ENCODE measurements around the gene INHA. TPM values are rescaled to one million over a fixed set of nuclear protein-coding genes. Genes with fewer than 3 reads are reported as not detected.

Gene INHA
- polyA plus RNA-seq, 1 donor, result 2.0 TPM

DNA sequence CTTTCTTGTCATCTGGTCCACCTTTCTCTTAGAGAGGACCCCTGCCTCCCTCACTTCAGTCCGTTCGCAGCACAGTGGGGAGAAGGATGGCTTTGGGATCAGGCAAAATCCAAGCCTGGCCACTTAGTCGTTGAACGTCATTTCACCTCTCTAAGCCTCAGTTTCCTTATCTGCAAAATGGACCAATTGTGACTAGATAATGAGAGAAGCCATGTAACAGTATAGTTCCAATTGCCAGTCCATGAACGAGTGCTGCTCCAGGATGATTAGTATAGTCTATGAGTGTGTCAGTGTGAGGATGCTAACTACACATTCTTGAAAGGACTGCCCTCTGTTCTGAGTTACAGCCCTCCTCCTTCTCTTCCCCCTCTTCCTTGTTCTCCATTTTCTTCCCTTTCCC is 1.1 kb downstream of the INHA start:
- DNase-seq, result no peak

DNA sequence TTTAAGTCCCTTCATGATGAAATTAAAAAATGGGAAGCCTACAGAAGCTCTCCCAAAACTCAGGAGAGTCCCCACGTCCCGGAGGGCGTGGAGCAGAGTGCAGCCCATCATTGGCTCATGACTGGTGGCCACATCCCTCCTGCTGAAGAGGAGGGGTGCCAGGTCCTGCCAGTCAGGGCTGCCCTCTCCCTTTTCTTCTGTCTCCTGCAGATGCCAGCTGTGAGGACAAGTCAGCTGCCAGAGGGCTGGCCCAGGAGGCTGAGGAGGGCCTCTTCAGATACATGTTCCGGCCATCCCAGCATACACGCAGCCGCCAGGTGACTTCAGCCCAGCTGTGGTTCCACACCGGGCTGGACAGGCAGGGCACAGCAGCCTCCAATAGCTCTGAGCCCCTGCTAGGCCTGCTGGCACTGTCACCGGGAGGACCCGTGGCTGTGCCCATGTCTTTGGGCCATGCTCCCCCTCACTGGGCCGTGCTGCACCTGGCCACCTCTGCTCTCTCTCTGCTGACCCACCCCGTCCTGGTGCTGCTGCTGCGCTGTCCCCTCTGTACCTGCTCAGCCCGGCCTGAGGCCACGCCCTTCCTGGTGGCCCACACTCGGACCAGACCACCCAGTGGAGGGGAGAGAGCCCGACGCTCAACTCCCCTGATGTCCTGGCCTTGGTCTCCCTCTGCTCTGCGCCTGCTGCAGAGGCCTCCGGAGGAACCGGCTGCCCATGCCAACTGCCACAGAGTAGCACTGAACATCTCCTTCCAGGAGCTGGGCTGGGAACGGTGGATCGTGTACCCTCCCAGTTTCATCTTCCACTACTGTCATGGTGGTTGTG is 2.6 kb downstream of the INHA start:
- no peak for DNase-seq

DNA sequence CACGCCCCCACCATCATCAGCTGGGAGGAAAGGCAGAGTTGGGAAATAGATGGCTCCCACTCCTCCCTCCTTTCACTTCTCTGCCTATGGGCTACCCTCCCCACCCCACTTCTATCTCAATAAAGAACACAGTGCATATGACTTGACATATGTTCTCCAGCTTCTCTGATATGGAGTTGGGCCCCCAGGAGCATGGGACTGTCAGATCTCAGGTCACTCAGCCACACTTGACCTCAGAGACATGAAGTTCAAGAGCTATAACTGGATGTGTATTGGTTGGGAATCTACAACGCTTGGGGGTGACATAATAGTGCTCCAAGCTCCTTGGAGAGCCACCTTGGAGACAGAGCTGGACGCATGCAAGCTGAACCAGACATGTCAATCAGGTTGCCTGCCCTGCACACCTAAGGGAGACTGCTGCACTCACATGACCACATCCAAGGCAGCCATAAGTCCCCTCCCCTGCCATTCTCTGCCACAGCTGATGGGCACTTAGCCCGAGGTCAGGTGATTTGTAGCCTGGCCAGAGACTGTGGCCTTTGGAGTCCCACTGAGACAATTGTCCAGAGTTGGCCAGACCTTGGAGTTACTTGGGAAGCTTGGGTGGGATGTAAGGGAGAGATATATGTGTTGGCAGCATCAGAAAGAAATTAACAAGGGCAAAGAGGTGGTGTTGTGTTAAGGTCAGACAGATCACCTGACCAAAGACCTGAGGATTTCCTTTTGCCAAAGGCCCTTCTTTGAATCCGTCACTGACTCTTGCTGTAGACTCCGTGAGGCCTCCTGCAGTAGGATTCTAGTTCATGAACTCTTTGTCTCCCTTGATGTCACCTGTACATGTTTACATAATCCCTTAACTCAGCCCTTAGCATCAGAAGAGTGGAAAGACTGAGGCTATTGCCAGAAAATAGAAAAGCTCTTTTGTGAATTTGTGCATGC is 3.7 kb downstream of the INHA start:
- no peak for DNase-seq

DNA sequence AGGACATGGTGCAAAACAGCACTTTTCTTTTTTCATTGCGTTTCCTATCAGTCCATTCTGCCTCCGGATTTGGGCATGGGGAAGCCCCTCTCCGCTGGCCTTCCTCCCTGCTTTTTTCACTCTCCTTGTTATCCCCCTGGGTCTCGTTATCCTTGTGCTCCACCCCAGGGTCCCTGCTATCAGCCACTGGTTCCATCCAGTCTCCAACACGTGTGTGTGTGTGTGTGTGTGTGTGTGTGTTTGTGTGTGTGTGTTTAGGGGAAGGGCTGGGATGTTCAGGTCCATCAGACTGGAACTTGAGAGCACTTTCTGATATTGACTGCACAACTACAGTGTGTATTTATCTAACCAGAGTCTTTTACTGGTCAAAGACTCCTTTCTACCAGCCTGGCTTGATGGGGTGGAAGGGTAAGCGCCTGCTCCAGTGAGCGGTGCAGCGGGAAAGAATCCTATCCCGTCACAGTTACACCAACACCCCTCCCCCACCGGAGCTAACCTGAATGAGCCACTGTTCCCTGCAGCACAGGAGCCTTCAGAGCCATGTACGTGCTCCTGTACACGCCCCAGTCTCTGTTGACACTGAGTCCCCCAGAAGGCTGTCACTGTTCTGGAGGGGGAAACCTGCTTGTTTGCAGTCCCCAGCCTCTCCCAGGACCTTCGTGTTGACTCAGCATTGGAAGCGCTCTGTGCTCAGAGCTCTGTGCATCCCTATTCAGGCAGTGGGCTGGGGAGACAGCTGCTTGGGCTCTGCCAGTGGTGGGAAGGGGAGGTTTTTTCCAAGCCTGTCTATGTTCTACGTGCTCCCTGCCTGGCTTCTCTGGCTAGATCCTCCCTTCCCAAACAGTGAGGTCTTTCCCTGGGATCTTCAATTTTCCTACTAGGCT is 4.6 kb downstream of the INHA start:
- DNase-seq, result peak; percentile 74

DNA sequence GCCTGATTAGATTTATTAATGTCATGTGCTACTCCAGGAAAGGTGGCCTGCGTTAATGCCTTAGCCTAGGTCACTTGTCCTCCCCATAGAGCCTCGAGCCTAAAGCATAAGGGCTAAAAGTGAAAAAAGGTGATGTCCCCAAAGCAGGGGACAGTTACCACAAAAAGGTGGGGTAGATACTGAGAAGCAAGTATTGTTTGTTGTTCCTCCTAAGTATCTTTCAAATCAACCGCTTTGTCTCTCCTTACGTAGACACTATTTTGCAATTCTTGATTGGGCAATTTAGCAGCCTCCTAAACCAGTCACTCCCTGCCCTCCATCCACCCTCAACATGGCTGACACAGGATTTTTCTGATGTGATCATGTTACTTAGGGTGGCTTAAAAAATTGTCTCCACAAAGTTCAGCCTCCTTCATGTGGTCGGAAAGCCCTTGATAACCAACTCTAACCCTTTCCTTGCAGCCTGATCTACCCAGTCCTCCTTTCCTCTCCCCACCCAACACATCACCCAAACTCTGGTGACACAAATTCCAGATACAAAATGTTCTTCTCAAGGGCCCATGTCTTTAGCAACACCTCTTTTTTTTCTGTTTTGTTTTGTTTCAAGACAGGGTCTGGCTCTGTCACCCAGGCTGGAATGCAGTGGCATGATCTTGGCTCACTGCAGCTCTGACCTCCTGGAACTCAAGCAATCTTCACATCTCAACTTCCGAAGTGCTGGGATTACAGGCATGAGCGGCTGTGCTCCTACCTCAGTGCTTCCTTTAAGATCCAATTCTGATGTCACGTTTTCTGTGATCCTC is 6.9 kb downstream of the INHA start:
- DNase-seq, result no peak

DNA sequence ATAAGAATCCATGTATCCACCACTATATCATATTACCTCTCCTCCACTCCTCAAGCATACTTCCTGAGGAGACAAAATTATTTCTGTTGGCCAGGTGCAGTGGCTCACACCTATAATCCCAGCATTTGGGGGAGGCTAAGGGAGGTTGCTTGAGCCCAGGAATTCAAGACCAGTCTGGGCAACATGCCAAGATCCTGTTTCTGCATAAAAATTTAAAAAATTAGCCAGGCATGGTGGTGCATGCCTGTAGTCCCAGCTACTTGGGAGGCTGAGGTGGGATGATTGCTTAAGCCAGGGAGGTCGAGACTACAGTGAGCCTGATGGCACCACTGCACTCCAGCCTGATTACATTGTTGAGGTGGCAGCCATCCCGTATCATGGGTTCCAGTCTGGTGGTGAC is 9.2 kb downstream of the INHA start:
- DNase-seq, result no peak

DNA sequence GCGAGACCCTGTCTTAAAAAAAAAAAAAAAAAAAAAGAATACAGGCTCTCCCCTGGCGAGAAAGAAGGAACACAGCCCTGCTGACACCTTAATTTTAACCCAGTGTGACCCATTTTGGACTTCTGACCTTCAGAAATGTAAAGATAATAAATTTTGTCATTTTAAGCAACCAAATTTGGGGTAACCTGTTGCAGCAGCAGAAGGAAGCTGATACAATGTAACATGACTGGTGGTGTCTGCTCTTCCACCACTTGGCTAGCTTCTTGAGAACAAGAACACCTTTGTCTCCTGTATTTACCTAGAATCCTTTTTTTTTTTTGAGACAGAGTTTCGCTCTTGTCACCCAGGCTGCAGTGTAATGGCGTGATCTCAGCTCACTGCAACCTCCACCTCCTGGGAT is 19.0 kb downstream of the INHA start:
- no peak for DNase-seq

DNA sequence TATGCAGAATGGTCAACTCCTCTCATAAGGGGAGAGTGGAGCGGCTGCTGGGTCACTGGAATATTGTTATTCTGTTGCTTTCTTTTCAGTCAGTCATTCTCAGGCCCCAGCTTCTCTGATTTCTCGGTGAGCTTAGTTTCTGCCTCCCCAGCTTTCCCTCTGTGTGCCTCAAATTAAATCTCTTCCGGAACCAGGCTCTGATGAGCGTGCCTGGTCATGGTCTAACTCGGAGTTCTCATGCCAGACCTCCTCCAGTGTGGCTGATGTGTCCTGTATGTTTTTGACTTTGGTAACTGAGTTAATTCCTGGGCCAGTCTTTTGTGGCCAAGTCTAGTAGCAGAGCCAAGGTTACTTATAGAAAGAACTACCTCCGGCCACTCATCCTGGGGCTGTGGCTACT is 20.6 kb downstream of the INHA start:
- DNase-seq, result no peak

DNA sequence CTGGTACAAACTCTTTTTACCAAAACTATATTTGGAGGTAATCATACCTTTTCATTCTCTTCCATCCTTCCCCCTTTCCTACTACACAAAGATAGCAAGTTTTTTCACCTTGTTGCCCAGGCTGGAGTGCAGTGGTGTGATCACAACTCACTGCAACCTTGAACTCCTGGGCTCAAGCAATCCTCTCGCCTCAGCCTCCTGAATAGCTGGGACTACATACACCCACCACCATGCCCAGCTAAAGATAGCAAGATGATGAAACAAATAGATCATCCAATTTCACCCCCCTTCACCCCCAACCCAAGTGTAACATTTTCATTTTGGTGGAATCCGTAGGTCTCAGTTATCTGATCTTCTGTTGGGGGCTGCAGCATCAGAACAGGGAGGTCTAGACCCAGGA is 21.0 kb downstream of the INHA start:
- no peak for DNase-seq

DNA sequence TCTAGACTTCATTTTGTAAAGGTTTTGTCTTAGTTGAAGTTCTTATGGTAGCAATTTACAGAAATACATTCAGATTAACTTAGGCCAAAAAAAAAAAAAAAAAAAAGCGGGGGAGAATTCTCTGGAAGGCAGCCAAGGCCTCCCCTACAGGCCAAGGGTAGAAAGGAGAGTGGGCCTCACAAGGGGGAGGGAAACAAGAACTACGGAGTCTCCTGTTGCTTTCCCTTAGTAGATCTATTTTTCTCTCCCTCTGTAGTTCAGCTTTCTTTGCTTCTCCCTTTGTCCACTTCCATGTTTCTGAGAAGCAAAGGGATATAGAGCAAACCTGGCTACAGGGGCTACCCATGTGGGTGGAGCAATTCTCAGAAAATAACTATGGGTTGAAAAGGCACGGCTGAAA is 23.1 kb downstream of the INHA start:
- DNase-seq, result peak; percentile 73

DNA sequence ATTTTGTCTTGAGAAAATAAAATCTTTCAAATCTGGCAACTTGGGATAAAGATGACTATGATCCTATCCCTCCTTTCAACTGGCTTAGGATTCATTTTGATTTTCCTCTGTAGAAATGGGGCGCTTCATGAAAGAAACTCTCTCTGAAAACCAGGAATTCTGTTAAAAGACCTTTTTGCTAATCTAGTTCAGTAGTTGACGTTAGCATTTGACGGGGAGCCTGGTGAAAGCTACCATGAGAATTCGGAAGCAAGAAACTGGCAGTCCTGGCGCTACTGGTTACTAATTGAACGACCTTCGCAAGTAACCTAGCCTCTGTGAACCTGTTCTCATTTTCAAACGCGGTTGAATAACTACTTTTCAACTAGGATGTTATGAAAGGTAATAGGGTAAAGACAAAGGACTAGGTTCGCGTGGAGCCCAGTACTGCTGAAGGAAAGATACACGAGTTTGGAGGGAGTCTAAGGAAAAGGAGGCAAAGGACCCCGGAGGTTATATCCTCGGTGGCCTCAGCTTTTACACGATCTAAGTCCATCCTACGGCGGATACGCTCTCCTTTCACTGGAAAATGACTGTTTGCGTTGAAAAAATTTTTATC is 24.9 kb downstream of the INHA start:
- DNase-seq, result no peak

DNA sequence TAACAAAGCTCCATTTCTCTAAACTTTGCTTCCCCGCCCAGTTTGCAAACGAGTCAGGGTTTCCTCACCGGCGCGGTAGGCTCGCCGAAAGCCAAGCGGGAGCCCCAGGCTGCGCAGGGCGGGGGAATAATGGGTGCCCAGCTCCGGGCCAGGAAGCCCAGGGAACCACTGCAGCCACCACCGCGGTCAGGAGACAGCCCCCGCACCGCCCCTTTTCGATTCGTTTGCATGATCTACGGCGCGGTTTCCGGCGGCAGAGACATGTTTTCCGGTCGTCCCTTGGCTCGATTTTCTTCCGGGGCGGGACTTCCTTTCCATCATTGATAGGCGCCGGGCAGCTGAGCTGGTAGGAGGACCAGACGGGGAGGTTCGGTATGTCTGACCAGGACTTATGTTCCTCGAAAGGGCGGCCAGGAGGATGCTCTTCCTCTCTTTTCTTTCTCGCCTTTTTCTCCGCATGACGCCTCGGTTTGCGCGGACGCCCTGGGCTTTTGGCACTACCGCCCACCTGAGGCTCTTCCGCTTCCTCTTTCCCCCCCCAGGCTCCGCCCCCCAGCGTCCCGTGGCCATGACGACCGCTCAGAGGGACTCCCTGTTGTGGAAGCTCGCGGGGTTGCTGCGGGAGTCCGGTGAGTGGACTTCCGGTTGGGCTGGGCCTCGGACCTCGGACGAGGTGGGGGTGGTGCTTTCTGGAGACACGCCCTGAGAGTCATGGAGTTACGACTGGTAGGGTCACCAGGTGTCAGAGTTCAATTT is 25.6 kb downstream of the INHA start, which contains the start of gene STK11IP:
Gene STK11IP, plus strand, starts transcription at position 306 of the 756 bp plus-strand sequence. Its CDS starts 263 bp downstream, at position 569.
- DNase-seq, result peak; percentile 97

DNA sequence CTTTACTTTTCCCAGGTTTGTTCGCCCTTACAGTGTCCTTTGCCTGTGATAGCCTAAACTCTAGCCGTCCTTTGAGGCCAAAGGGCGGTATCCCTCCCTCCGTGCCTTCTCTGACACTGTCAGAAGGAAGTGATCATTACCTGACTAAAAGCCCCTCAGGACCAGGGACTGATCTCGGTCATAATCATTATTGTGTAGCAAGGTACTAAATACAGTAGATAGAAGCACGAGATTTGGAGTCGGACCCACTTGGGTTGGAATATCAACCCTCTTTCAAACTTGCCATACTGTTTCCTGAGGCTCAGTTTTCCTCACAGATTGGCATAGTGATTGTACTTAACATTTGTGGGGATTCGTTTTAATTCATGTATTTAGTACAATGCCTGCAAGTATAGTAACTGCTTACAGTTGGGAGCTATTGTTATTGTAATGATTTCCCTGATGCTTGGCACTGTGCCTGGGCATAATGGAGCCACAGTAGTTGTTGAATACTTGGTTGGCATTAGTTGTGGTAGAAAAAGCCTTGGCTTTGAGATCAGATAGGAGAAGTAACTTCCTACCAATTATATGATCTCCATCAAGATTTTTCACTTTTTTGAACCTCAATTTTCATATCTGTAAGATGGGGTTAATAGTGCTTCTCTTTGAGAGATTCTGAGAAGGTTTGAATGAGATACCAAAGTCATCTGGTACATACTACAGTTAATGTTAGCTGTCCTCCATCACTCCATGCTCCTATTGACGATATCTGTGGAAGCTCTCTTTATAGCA is 26.4 kb downstream of the INHA start:
- DNase-seq, result no peak

DNA sequence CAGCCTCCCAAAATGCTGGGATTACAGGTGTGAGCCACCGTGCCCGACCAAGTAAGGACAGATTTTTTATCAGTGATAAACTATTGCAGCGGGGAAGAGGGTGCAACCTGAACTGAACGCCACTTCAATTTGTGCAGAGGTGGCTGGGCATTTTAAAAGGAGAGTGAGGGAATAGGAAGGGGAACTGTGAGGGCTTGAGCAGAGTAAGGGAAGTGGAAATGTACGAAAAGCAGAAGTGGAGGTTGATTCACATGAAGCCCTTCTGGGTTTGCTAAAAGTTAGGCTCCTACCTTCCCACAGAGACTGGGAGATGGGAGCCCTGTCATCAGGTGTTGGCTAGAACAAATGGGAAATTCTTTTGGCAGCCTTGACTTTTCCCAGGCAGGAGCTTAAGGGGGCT is 31.7 kb downstream of the INHA start:
- DNase-seq, result no peak

DNA sequence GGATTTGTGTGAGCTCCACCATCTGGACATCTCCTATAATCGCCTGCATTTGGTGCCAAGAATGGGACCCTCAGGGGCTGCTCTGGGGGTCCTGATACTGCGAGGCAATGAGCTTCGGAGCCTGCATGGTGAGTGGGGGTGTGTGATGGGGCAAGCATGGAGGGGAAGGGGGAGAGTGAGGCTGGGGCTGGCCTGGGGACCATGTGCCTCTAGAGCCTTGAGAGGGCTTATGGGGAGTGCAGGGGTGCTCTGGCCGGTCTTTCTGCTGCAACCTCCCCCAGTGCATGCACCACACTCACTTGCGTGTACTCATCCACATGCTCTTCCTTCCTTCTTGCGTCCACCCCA is 33.5 kb downstream of the INHA start:
- DNase-seq, result no peak

DNA sequence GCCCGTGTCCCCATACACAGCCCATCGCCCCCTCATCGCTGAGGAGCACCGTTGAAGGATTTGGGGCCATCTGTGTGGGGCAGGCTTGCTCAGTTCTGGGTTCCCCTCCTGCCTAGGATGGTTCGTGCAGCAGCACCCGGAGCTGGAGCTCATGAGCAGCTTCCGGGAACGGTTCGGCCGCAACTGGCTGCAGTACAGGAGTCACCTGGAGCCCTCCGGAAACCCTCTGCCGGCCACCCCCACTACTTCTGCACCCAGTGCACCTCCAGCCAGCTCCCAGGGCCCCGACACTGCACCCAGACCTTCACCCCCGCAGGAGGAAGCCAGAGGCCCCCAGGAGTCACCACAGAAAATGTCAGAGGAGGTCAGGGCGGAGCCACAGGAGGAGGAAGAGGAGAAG is 35.8 kb downstream of the INHA start:
- no peak for DNase-seq

DNA sequence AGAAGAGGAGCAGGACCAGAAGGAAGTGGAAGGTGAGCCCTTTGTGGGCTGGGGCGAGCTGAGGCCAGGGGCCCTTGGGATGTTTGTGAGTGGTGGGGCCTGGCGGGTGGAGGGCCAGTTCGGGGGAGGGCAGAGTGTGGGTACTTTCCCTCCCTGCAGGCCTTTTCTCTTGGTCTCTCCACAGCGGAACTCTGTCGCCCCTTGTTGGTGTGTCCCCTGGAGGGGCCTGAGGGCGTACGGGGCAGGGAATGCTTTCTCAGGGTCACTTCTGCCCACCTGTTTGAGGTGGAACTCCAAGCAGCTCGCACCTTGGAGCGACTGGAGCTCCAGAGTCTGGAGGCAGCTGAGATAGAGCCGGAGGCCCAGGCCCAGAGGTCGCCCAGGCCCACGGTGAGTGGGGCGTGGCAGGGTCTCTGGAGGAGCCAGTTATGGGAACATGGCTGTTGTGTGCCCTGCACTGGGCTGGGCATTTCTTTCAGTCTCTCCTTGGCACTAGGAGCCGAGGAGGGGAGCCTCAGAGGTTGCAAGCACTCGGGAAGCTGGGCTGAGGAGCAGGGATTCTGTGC is 36.4 kb downstream of the INHA start:
- no peak for DNase-seq

DNA sequence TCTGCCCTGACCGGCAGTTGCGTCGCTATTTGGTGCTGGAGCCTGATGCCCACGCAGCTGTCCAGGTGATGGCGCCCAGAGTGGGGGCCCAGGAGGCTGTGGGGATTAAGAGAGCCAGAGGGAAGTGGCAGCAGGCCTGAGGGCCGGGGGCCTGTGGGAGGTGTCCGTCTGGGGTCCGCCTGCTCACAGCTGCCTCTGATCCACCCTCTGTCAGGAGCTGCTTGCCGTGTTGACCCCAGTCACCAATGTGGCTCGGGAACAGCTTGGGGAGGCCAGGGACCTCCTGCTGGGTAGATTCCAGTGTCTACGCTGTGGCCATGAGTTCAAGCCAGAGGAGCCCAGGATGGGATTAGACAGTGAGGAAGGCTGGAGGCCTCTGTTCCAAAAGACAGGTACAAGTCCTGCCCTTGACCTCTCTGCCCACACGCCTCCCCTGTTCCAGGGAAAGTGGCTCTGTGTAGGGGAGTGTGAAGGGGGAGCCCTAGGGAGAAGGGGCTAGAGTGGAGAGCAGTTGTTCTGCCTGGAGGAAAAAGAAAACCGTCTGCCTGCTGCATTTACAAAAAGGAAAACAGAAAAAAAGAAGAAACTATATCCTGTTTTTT is 37.1 kb downstream of the INHA start:
- DNase-seq, result no peak

DNA sequence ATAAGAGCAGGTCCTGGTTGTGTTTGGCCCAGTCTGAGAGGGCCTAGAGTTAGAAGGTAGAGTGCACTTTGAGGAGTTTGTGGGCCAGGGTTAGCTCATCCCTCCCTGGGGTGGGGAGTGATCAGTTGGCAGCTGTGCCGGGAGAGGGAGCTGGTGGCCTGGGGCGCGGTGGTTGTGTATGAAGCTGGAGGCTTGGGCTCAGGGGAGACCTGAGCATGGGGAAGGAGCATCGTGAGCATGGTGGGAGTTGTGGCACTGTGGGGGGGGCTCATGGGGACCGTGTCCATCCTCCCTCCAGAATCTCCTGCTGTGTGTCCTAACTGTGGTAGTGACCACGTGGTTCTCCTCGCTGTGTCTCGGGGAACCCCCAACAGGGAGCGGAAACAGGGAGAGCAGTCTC is 39.2 kb downstream of the INHA start:
- DNase-seq, result no peak

Data from left kidney (tissue), 2 donors.